HEK293 (cell line): Measurements from ENCODE around the gene SAMD11.

Source experiments
- CTCF ChIA-PET: fragments of 350-600 bp; formaldehyde crosslinking; extraction: SDS; loops from one replicate; lab custom pipeline; 2021; ENCODE audit warnings: antibody characterized with exemption; lab: Yijun Ruan, JAX
- POLR2A ChIA-PET: fragments of 300-600 bp; formaldehyde crosslinking; extraction: SDS; loops from one replicate; lab custom pipeline; 2020; ENCODE audit warnings: antibody characterized with exemption, inconsistent platforms; lab: Yijun Ruan, JAX
- H3K27ac ChIP-seq: fragments of 200-500 bp; sonication (Bioruptor generic); 2 replicates; pipeline ENCODE4 v1.5.1; 2014; ENCODE audit warnings: low read depth, low read length, control low read depth, inconsistent platforms; ENCODE audit errors: extremely low read depth
- H3K36me3 ChIP-seq, 2 experiments: fragments of 200-500 bp in 1 of 2; sonication (Bioruptor generic) in 1 of 2; 1 replicate in 1 of 2; 2 replicates in 1 of 2; pipeline ENCODE4 v1.5.1; 2014 to 2017; ENCODE audit warnings: inconsistent platforms in 2 of 2, low read length in 2 of 2; ENCODE audit not compliant: control insufficient read depth in 2 of 2, insufficient read depth in 1 of 2
- H3K4me1 ChIP-seq: fragments of 200-500 bp; sonication (Bioruptor generic); 2 replicates; pipeline ENCODE4 v1.5.1; 2014; ENCODE audit warnings: mild to moderate bottlenecking, low read length, inconsistent platforms; ENCODE audit not compliant: control insufficient read depth, insufficient read depth
- H3K4me3 ChIP-seq: 2 replicates; pipeline ENCODE4 v1.5.1; 2011; ENCODE audit warnings: low read depth, mild to moderate bottlenecking, control low read depth, low read length, moderate library complexity
- H3K9me3 ChIP-seq: fragments of 200-500 bp; sonication (Bioruptor generic); 2 replicates; pipeline ENCODE4 v1.5.1; 2014; ENCODE audit warnings: low read depth, low read length, inconsistent platforms; ENCODE audit not compliant: control insufficient read depth, insufficient read depth
- EGR2 ChIP-seq: fragments of 450-650 bp; formaldehyde crosslinking; IDR thresholded peaks from 2 replicates; pipeline ENCODE4 v1.5.1; 2016; ENCODE audit warnings: low read depth, missing biosample characterization, missing genetic modification characterization
- GFI1B ChIP-seq: fragments of 450-650 bp; formaldehyde crosslinking; IDR thresholded peaks from 2 replicates; pipeline ENCODE4 v1.5.1; 2016; ENCODE audit warnings: missing biosample characterization, missing genetic modification characterization
- GLIS1 ChIP-seq: fragments of 450-650 bp; formaldehyde crosslinking; IDR thresholded peaks from 2 replicates; pipeline ENCODE4 v1.5.1; 2016; ENCODE audit warnings: missing biosample characterization, missing genetic modification characterization
- IKZF3 ChIP-seq: fragments of 450-650 bp; IDR thresholded peaks from 2 replicates; pipeline ENCODE4 v1.5.0; 2018; ENCODE audit warnings: missing biosample characterization, mild to moderate bottlenecking, missing genetic modification characterization, moderate library complexity
- KLF10 ChIP-seq: fragments of 450-650 bp; IDR thresholded peaks from 2 replicates; pipeline ENCODE4 v1.5.1; 2018; ENCODE audit warnings: missing biosample characterization, mild to moderate bottlenecking, missing genetic modification characterization
- KLF8 ChIP-seq: fragments of 450-650 bp; formaldehyde crosslinking; IDR thresholded peaks from 2 replicates; pipeline ENCODE4 v1.5.1; 2016; ENCODE audit warnings: missing biosample characterization, missing genetic modification characterization
- KLF9 ChIP-seq: fragments of 450-650 bp; formaldehyde crosslinking; IDR thresholded peaks from 2 replicates; pipeline ENCODE4 v1.5.1; 2016; ENCODE audit warnings: missing biosample characterization, missing genetic modification characterization, low read depth
- OVOL3 ChIP-seq: fragments of 450-650 bp; formaldehyde crosslinking; IDR thresholded peaks from 2 replicates; pipeline ENCODE4 v1.5.1; 2016; ENCODE audit warnings: missing biosample characterization, missing genetic modification characterization
- SP2 ChIP-seq: fragments of 450-650 bp; formaldehyde crosslinking; IDR thresholded peaks from 2 replicates; pipeline ENCODE4 v1.5.1; 2016; ENCODE audit warnings: missing biosample characterization, missing genetic modification characterization
- ZBTB8A ChIP-seq: fragments of 450-650 bp; formaldehyde crosslinking; IDR thresholded peaks from 2 replicates; pipeline ENCODE4 v1.5.1; 2016; ENCODE audit warnings: missing biosample characterization, missing genetic modification characterization
- ZFHX2 ChIP-seq: fragments of 450-650 bp; formaldehyde crosslinking; conservative IDR thresholded peaks from 2 replicates; pipeline ENCODE4 v1.5.1; 2016; ENCODE audit warnings: missing biosample characterization, missing genetic modification characterization
- ZIC2 ChIP-seq: fragments of 450-650 bp; formaldehyde crosslinking; IDR thresholded peaks from 2 replicates; pipeline ENCODE4 v1.5.1; 2016; ENCODE audit warnings: missing biosample characterization, missing genetic modification characterization
- ZNF19 ChIP-seq: fragments of 450-650 bp; formaldehyde crosslinking; IDR thresholded peaks from 2 replicates; pipeline ENCODE4; 2016; ENCODE audit warnings: missing biosample characterization, missing genetic modification characterization, low read depth
- ZNF24 ChIP-seq: fragments of 450-650 bp; formaldehyde crosslinking; IDR thresholded peaks from 2 replicates; pipeline ENCODE4 v1.5.1; 2016; ENCODE audit warnings: missing biosample characterization, missing genetic modification characterization
- ZNF391 ChIP-seq: fragments of 450-650 bp; formaldehyde crosslinking; IDR thresholded peaks from 2 replicates; pipeline ENCODE4 v1.5.1; 2016; ENCODE audit warnings: low read depth, missing biosample characterization, missing genetic modification characterization, borderline replicate concordance
- ZNF423 ChIP-seq: fragments of 450-650 bp; formaldehyde crosslinking; IDR thresholded peaks from 2 replicates; pipeline ENCODE4 v1.5.1; 2016; ENCODE audit warnings: missing biosample characterization, missing genetic modification characterization
- ZNF510 ChIP-seq: fragments of 450-650 bp; formaldehyde crosslinking; IDR thresholded peaks from 2 replicates; pipeline ENCODE4 v1.5.1; 2018; ENCODE audit warnings: mild to moderate bottlenecking, missing genetic modification characterization, missing biosample characterization; ENCODE audit not compliant: insufficient replicate concordance
- ZSCAN23 ChIP-seq: fragments of 450-650 bp; formaldehyde crosslinking; IDR thresholded peaks from 2 replicates; pipeline ENCODE4 v1.5.1; 2016; ENCODE audit warnings: missing biosample characterization, missing genetic modification characterization
- TF ChIP-seq, protein P1 (sequence below): fragments of 450-650 bp; formaldehyde crosslinking; optimal IDR thresholded peaks from 2 replicates; pipeline ENCODE3; 2016; ENCODE audit warnings: missing biosample characterization, mild to moderate bottlenecking, missing genetic modification characterization
- TF ChIP-seq, protein P2 (sequence below): fragments of 450-650 bp; formaldehyde crosslinking; IDR thresholded peaks from 2 replicates; pipeline ENCODE4 v1.5.1; 2017; ENCODE audit warnings: missing biosample characterization, missing genetic modification characterization
- TF ChIP-seq, protein P3 (sequence below): fragments of 450-650 bp; formaldehyde crosslinking; IDR thresholded peaks from 2 replicates; pipeline ENCODE4 v1.5.1; 2016; ENCODE audit warnings: missing biosample characterization, missing genetic modification characterization
- TF ChIP-seq, protein P4 (sequence below): fragments of 450-650 bp; formaldehyde crosslinking; IDR thresholded peaks from 2 replicates; pipeline ENCODE4 v1.5.1; 2016; ENCODE audit warnings: missing biosample characterization, missing genetic modification characterization
- TF ChIP-seq, protein P5 (sequence below): fragments of 450-650 bp; formaldehyde crosslinking; IDR thresholded peaks from 2 replicates; pipeline ENCODE4 v1.5.0; 2017; ENCODE audit warnings: missing biosample characterization, missing genetic modification characterization, borderline replicate concordance
- TF ChIP-seq, protein P6 (sequence below): fragments of 450-650 bp; IDR thresholded peaks from 2 replicates; pipeline ENCODE4 v1.5.1; 2018; ENCODE audit warnings: missing biosample characterization, missing genetic modification characterization
- TF ChIP-seq, protein P7 (sequence below): fragments of 450-650 bp; IDR thresholded peaks from 2 replicates; pipeline ENCODE4 v1.5.1; 2018; ENCODE audit warnings: missing biosample characterization, mild to moderate bottlenecking, missing genetic modification characterization

Gene SAMD11

DNA sequence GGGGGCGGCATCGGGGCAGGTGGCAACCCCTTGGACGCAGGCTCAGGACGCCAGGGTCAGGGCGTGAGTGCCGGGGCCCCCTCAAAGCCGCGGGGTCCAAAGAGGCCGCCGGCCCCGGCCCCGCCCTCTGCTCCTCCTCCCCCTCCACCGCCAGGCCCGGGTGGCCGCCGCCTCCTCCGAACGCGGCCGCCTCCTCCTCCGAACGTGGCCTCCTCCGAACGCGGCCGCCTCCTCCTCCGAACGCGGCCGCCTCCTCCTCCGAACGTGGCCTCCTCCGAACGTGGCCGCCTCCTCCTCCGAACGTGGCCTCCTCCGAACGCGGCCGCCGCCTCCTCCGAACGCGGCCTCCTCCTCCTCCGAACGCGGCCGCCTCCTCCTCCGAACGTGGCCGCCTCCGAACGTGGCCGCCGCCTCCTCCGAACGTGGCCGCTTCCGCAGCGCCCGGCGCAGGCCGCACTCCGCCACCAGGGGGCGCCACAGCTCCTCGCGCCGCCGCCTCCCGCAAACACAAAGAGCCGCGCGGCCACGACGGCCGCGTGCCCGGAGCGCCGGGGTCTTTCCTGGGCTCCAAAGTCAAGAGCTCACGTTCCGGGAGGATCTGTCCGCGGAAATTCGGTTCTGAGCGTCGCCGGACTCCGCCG is 19.3 kb upstream of the SAMD11 start:
- Histone ChIP-seq H3K27ac (peak overlapping the region; percentile 19; the same call in 1 of the 2 replicates), H3K36me3 (no peaks in the 10 kb centered on the region), H3K4me3 (peak overlapping the region; percentile 22), H3K9me3 (no peaks in the 10 kb centered on the region), H3K4me1 (peaks cover 5% of the 10 kb centered on the region; the same call in 1 of the 2 replicates)
- ChIA-PET POLR2A (interaction anchor here (0.6 to 3.6 kb wide), 6 partner anchors 15 to 41 kb away, joined by 4 to 47 read pairs (median 10); no protein-coding TSS in a partner anchor), CTCF (interaction anchor here (0.6 to 2.6 kb wide), 20 partner anchors 8 to 212 kb away, joined by 3 to 26 read pairs (median 5); partner anchors contain the start of gene NOC2L)
- TF ChIP-seq GLIS1 (tag by site-specific recombination) (peak; percentile 40; the same call in 1 of the 2 replicates), ZNF24 (tag by site-specific recombination) (no peak), SP2 (tag by site-specific recombination) (peak; percentile 55), OVOL3 (tag by site-specific recombination) (no peak), ZNF391 (0 out of 2 replicates have a peak, but pooled peaks have one; percentile 43), ZFHX2 (tag by site-specific recombination) (peak; percentile 89), KLF10 (tag by site-specific recombination) (peak; percentile 47; the same call in 1 of the 2 replicates), ZNF423 (no peak), ZNF510 (no peak), GFI1B (tag by site-specific recombination) (no peak), ZIC2 (tag by site-specific recombination) (no peak), KLF8 (tag by site-specific recombination) (peak; percentile 40; the same call in 1 of the 2 replicates), ZSCAN23 (tag by site-specific recombination) (no peak), ZNF19 (tag by site-specific recombination) (no peak), IKZF3 (peak; percentile 28; the same call in 1 of the 2 replicates), EGR2 (tag by site-specific recombination) (peak; percentile 82), ZBTB8A (tag by site-specific recombination) (peak; percentile 74), KLF9 (tag by site-specific recombination) (peak; percentile 49; the same call in 1 of the 2 replicates)
- TF ChIP-seq, protein P1, sequence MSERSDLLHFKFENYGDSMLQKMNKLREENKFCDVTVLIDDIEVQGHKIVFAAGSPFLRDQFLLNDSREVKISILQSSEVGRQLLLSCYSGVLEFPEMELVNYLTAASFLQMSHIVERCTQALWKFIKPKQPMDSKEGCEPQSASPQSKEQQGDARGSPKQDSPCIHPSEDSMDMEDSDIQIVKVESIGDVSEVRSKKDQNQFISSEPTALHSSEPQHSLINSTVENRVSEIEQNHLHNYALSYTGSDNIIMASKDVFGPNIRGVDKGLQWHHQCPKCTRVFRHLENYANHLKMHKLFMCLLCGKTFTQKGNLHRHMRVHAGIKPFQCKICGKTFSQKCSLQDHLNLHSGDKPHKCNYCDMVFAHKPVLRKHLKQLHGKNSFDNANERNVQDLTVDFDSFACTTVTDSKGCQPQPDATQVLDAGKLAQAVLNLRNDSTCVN (tag by site-specific recombination): peak; percentile 86
- TF ChIP-seq, protein P2, sequence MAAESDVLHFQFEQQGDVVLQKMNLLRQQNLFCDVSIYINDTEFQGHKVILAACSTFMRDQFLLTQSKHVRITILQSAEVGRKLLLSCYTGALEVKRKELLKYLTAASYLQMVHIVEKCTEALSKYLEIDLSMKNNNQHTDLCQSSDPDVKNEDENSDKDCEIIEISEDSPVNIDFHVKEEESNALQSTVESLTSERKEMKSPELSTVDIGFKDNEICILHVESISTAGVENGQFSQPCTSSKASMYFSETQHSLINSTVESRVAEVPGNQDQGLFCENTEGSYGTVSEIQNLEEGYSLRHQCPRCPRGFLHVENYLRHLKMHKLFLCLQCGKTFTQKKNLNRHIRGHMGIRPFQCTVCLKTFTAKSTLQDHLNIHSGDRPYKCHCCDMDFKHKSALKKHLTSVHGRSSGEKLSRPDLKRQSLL (tag by site-specific recombination): peak; percentile 35; the same call in 1 of the 2 replicates
- TF ChIP-seq, protein P3, sequence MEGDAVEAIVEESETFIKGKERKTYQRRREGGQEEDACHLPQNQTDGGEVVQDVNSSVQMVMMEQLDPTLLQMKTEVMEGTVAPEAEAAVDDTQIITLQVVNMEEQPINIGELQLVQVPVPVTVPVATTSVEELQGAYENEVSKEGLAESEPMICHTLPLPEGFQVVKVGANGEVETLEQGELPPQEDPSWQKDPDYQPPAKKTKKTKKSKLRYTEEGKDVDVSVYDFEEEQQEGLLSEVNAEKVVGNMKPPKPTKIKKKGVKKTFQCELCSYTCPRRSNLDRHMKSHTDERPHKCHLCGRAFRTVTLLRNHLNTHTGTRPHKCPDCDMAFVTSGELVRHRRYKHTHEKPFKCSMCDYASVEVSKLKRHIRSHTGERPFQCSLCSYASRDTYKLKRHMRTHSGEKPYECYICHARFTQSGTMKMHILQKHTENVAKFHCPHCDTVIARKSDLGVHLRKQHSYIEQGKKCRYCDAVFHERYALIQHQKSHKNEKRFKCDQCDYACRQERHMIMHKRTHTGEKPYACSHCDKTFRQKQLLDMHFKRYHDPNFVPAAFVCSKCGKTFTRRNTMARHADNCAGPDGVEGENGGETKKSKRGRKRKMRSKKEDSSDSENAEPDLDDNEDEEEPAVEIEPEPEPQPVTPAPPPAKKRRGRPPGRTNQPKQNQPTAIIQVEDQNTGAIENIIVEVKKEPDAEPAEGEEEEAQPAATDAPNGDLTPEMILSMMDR (tag by site-specific recombination): peak; percentile 62; the same call in 1 of the 2 replicates
- TF ChIP-seq, protein P4, sequence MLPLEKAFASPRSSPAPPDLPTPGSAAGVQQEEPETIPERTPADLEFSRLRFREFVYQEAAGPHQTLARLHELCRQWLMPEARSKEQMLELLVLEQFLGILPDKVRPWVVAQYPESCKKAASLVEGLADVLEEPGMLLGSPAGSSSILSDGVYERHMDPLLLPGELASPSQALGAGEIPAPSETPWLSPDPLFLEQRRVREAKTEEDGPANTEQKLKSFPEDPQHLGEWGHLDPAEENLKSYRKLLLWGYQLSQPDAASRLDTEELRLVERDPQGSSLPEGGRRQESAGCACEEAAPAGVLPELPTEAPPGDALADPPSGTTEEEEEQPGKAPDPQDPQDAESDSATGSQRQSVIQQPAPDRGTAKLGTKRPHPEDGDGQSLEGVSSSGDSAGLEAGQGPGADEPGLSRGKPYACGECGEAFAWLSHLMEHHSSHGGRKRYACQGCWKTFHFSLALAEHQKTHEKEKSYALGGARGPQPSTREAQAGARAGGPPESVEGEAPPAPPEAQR (tag by site-specific recombination): no peak
- TF ChIP-seq, protein P5, sequence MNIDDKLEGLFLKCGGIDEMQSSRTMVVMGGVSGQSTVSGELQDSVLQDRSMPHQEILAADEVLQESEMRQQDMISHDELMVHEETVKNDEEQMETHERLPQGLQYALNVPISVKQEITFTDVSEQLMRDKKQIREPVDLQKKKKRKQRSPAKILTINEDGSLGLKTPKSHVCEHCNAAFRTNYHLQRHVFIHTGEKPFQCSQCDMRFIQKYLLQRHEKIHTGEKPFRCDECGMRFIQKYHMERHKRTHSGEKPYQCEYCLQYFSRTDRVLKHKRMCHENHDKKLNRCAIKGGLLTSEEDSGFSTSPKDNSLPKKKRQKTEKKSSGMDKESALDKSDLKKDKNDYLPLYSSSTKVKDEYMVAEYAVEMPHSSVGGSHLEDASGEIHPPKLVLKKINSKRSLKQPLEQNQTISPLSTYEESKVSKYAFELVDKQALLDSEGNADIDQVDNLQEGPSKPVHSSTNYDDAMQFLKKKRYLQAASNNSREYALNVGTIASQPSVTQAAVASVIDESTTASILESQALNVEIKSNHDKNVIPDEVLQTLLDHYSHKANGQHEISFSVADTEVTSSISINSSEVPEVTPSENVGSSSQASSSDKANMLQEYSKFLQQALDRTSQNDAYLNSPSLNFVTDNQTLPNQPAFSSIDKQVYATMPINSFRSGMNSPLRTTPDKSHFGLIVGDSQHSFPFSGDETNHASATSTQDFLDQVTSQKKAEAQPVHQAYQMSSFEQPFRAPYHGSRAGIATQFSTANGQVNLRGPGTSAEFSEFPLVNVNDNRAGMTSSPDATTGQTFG: no peak
- TF ChIP-seq, protein P6, sequence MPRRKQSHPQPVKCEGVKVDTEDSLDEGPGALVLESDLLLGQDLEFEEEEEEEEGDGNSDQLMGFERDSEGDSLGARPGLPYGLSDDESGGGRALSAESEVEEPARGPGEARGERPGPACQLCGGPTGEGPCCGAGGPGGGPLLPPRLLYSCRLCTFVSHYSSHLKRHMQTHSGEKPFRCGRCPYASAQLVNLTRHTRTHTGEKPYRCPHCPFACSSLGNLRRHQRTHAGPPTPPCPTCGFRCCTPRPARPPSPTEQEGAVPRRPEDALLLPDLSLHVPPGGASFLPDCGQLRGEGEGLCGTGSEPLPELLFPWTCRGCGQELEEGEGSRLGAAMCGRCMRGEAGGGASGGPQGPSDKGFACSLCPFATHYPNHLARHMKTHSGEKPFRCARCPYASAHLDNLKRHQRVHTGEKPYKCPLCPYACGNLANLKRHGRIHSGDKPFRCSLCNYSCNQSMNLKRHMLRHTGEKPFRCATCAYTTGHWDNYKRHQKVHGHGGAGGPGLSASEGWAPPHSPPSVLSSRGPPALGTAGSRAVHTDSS: peak; percentile 40; the same call in 1 of the 2 replicates
- TF ChIP-seq, protein P7, sequence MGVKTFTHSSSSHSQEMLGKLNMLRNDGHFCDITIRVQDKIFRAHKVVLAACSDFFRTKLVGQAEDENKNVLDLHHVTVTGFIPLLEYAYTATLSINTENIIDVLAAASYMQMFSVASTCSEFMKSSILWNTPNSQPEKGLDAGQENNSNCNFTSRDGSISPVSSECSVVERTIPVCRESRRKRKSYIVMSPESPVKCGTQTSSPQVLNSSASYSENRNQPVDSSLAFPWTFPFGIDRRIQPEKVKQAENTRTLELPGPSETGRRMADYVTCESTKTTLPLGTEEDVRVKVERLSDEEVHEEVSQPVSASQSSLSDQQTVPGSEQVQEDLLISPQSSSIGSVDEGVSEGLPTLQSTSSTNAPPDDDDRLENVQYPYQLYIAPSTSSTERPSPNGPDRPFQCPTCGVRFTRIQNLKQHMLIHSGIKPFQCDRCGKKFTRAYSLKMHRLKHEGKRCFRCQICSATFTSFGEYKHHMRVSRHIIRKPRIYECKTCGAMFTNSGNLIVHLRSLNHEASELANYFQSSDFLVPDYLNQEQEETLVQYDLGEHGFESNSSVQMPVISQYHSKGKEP (tag by site-specific recombination): peak; percentile 58; the same call in 1 of the 2 replicates
